Suppressor macrophage treated with lipopolysaccharide for 1 hour (primary cell): ENCODE data around the gene CARD18.
"Not testable (repeated sequence)": the region's sequence is repeated elsewhere in the genome, so short reads cannot be mapped to it uniquely, and the experiment has no call there.

Source experiments
- DNase-seq, 3 donors: peaks; one replicate each; pipeline ENCODE4 v3.0.0-alpha.2; 2020 to 2022

The CARD18 gene

DNA sequence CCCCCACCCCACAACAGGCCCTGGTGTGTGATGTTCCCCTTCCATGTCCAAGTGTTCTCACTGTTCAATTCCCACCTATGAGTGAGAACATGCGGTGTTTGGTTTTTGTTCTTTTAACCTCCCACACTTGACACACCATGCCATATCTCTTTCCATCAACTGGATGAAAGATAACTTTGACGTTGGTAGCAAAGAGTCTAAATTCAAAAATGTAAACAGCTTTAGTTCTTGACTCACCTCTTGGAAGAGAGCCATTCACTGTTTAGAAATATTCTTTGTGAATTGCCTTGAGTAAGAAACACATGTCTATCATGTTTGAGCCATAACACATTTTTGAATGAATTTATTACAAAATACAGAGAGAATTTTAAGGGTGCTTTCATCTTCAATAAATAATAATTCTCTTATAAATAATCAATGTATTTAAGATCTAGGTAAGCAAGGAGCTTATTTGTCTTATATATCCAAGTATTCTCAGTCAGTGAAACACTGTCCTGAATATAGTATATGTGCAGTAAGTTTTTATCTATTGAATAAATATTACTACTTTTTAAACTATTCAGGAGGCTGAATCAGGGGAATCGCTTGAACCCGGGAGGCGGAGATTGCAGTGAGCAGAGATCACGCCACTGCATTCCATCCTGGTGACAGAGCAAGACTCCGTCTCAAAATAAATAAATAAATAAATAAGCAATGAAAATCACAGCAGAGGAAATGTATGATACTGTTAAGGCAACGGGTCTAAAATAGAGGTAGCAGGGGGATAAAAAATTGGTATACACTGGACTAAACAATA lies 6.7 kb downstream of the CARD18 start:
- DNase-seq = no peak

DNA sequence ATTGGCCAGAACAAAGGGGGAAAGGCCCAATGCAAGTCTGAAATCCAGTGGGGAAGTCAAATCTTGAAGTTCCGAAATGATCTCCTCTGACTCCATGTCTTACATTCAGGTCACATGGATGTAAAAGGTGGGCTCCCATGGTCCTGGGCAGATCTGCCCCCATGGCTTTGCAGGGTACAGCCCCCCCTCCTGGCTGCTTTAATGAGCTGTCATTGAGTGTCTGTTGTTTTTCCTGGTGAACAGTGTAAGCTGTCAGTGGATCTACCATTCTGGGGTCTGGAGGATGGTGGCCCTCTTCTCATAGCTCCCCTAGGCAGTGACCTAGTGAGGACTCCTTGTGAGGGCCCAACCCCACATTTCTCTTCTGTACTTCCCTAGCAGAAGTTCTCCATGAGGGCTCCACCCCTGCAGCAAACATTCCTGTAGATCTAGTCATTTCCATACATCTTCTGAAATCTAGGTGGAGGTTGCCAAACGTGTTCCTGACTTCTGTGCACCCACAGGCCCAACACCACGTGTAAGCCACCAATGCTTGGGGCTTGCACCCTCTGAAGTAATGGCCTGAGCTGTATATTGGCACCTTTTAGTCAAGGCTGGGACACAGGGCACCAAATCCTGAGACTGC lies 9.3 kb downstream of the CARD18 start:
- no peak for DNase-seq

DNA sequence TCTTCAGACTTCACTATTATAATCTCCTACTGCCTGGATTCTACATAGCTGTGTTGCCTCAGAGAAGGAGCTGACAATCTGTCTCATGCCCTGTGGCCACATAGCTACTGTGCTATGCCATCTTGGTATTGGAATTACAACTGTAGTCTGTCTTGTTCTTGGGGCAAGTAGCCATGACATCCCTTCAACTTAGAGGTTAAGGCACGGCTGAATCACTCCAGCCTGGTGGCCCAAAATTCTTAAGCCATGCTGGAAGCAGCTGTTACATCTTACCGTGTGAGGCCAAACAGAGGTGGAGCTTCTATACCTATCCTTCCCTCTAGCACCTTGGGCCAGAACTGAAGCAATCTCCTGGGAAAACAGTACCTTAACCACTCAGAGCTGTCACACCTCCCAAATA lies 14.8 kb downstream of the CARD18 start:
- no peak for DNase-seq

DNA sequence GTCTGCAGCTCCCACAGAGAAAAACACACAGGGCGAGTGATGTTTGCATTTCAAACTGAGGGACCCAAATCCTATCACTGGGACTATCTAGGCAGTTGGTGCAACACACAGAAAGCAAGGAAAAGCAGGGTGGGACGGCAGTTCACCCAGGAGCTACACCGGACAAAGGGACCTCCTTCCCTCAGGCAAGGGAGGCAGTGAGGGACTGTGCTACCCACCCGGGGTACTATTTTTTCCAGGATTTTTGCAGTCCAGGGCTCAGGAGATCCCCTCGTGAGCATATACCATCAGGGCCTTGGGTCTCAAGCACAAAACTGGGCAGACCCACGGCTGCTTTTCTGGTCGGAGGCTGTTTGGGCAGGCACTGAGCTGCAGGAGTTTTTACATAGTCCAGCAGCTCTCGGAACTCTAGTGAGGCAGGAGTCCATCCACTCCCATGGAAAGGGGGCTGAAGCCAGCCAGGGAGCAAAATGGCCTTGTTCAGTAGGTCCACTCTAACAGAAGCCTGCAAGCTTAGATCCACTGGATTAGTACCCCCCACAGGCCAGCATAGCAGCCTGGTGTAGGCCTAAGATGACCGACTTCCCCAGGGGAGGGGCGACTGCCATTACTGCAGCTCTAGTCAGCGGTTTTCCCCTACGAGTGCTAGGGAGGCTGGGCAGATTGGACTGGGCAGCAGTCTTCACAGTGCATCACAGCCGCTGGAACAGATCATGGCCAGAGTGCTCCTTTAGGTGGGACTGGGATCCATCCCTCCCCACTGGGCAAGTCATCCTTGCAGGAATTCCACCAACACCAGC lies 28.2 kb downstream of the CARD18 start:
- DNase-seq = no peak

DNA sequence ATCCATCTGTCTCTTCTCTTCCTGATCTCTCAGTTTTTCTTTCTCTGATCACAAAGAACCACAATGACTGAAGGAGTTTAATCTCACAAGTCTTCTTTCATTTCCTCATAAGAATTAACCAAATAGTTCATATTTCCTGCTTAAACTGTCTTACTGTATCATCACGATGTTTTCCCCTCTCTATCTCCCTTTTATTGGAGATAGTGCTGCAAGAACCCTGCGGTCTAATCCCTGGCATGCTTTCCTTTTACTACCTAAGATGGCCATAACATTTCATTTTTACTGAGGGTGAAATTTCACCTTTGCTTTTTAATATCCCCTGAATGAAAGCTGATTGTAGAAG lies 28.9 kb downstream of the CARD18 start:
- DNase-seq = peak in 1 of 3 donors; percentile 38

DNA sequence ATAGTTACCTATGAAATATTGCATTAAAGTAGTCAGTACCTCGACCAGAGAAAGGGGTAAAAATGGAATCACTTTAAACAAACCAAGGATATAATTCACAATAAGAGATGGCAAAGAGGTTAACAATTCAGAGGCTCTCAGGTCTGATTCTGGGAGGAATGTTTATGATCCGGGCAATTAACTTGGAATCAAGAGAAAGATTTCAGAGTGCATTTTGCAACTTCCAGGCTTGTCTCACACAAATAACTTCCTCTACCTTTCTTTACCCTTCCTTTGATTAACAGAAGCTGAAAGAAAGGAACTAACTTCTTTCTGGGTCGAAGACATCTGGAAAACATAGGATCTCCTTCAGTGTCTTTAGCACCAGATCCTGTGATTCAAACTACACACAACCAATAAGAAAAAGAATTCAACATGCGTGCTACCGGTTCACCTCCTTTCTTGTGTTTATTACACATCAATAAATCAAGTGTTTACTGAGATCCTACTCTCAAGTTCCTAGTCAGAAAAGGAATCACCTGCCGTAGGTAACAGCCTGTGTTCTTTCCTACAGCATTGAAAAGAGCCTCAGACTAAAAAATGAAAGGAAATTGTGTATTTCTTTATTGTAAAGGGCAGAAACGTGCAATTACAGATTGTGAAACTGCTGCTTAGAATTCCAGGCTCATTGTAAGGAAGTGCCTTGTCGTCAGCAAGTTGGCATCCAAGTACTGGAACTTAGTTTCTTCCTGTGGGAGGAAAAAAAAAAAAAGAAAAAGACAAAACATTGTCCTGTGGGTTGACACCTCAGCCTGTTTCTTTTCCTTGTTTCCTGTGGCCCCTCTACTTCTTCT lies 29.5 kb downstream of the CARD18 start:
- peak in 1 of 3 donors; percentile 37 for DNase-seq

DNA sequence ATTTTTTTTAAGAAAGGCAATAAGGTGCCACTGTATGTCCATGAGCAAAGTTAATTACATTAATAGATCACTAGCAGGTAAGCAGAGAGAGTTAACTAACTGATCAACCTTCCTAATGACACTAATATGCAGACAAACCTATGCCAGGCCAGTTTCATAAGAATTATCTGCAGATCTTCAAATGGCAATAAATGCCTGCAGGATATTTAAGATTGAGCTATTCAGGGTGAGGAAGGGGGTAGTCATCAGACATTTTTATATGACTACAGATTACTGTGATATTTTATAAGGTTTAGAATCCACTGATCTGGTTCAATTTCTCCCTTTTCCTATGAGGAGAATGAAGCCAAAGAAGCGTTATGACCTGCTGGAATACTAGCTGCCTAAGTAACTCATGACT lies 30.2 kb downstream of the CARD18 start:
- DNase-seq = no peak

DNA sequence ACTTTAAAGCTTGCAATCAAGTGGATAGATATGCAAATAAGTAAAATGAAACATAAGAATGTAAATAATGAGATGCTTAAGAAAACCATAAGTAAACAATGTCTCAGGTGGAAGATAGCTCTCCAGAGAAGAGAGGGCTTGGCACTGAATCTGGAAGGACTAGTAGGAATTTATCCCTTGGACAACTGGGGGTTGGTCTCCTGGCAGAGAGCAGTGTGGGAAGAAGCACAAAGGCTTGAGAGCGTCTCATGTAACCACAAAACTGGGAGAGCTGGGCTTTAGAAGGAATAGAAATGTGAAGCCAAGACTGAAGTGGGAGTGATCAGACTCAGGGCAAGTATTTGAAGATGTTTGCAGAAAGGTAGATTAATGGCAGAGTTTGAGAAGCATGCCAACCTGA lies 31.3 kb downstream of the CARD18 start:
- DNase-seq = no peak

DNA sequence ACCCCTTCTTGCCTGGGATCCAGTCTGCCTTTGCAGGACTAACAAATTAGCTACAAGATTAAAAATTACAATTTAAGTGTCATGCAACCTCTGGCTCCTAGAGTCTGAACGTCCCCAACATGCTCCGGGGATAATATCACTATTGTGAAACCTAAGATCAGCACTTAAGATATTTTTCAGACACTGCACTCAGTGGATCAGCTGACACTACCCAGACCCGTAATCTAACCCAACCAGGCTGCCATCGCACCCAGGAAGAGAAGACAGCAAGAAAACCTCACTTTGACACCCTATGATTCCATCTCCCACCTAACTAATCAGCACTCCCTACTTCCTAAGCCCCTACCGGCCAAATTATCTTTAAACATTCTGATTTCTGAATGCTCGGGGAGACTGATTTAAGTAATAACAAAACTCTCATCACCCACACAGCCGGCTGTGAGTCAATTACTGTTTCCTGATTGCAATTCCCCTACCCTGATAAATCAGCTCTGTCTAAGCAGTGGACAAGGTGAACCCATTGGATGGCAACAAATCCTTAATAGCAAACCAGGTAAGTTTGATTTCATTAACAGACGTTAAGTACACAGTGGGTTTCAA lies 32.2 kb downstream of the CARD18 start:
- not testable (repeated sequence) for DNase-seq

DNA sequence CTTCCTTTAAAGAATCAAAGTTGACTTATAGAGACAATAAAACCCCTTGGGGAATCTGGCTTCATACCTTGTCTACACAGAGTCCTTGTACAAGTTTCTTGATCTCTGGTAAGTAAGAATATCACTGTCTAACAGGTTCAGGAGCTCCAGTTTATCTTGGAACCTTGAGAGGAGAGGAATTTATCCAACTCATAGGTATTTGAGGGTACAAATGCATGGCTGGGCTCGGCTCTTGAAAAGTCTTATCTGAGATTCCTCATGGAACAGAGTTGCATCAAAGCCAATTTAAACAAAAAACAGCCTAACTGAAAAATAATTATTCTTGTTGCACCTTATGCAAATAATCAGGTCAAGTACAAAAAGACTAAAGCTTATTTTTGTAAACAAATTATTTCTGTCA lies 33.4 kb downstream of the CARD18 start:
- DNase-seq = no peak

DNA sequence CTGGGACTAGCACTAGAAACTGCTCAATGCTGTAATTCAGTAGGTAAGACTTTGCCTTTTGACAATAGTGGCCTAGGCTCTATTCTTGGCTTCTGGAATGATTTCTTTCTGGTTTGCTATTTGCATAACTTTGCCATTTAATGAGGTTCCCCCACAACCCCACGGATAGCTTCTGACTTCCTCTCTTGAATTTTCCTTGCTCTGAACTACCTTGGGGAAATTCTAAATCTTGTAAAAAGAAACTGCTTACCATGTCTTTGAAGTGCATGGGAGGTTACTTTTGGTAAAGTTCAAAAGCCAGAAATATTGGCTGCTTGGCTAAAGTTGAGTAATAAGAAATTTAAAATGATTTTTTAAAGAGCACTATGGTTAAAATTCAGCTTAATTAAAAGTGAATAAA lies 35.3 kb downstream of the CARD18 start:
- peak; percentile 38 to 57 (median 52) for DNase-seq

DNA sequence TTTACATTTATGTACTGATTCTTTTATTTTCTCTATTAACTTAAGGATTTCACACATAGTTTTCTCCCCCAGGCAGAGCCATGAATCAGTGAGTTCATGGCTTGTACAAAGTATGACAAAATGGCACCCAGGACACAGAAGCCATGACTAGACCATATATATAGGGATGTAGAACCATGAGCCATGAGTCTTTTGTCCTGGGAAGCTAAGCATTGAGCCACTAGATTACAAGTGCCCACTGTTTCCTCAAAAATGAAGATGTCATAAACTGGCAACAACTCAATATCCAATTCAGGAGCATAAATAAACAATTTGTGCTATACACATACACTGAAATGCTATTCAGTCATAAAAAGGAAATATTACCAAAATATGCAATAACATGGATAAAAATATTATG lies 36.2 kb downstream of the CARD18 start:
- DNase-seq = peak in 2 of 3 donors; percentile 34 to 55

DNA sequence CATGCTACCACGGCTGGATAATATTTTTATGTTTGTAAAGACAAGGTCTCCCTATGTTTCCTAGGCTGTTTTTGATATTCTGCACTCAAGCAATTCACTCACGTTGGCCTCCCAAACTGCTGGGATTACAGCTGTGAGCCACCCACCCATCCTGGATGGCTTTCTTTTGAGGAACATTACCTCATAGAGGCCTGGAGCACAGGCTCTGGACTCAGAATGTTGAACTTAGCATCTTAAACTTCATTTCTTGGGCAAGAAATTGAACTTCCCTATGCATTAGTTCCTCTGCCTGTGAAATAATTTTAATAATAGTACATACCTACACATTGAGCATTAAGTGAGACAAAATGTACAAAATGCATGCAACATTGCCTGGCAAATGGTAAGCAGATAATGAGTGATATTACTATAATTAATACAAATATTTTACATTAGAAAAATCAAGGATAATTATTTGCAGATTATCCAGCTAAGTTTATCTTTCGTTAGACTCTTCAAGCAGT lies 37.4 kb downstream of the CARD18 start:
- not testable (repeated sequence) for DNase-seq

DNA sequence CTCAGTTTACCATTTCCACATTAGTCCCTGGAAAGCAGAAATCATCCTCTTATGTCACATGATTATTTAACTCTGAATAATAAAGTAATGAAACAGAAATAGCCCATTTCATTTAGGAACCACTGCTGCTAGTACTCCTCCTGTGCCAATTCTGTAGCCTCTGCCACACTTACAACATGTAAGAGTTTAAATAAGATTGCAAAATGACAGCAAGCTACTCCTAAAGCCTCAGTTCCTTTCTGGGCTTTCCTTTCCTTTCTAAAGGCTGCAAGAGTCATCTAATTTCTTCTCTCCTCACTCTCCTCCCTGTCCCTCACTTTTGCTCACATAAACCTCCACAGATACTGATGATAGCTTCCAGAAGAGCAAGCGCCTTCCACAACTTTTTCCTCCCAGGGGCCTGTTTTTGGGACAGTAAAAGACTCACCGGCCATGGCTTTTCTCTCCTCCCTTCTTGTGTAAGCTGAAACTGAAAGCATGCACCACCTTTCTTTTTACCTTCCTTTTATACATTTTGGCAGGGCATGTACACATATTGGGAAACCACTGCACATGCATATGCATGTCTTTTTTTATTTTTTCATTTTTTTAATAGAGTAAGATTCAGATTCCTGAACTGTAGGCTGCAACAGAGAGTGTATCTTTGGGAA lies 38.5 kb downstream of the CARD18 start:
- peak; percentile 61 to 80 (median 77) for DNase-seq

DNA sequence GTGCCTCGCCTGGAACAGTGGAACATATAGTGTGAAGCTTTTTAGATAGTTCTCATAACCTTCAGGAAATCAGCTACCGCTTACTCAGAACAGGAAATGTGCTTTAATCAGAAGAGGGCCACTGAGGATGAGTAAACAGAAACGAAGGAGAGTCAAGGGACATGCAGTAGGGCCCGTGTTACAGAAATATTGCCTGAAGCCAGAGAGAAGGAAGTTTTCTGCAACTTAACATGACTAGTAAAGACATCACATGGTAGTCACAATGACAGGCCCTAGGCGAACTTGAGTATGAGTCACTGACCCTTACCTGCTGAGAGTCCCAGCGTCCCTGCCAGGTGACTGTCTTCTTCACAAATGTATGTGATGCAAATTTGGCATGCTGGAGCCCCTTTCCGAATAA lies 39.4 kb downstream of the CARD18 start:
- peak; percentile 62 to 90 (median 80) for DNase-seq

DNA sequence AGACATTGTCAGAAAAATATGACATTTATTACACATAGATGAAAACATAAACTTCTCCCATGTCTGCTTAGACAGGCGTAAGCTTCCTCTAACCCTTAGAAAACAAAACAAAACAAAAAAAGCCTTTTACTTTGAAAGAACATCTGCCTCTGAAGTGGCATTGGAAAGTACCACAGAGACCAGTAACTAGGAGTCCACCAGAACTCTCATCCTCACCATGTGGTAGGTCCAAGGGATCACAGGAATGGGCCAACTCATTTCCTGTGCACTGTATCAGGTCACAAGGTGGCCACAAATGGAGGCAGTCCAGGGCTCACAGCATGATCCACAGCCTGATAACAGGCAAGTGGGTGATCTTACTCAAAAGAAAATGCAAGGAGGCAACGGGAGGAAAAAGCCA lies 40.0 kb downstream of the CARD18 start:
- DNase-seq = peak in 2 of 3 donors; percentile 38 to 55

DNA sequence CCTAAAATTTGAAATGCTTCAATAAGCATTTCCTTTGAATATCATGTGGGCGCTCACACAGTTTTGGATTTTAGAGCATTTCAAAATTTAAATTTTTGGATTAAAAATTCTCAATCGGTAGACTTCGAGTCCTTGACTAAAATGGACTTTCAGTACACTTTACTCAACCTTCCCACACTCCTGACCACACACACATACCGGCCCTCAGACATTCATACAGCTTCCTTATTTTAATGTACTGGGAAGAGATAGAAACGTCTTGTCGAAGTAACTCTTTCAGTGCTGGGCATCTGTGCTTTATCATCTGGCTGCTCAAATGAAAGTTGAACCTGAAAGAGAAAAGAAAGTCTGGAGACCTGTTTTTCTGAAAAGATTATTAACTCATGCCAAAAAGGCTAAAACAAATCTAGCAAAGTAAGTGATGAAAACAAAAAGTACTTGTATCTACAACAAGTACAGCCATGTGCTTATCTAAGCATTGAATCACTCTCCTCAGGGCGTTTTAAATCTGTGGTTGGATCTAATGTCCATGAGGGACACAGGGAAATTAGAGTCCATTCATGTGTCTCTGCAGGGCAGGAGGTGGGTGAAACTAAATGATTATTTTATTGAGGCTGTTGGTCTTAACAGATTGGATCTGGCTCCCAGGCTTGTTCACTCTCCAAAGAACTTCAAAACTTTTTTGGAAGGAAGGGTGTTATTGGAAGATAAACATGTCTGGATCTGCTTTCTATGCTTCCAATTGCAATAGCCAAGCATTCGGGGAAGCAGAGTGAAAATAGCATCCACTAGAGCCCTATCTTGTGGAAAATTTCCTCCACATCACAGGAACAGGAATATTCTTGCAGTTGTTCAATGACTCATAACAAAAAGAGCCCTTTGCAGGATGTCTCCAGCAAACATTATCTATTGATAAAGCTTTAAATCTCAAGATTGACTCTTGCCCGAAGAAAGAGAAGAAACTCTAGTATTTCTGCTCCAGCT lies 47.0 kb downstream of the CARD18 start:
- peak; percentile 54 to 58 (median 56) for DNase-seq
